Measurements from ENCODE around the gene POLA1. TPM values are rescaled to one million over a fixed set of nuclear protein-coding genes. Genes with fewer than 3 reads are reported as not detected.

The POLA1 gene
- total and polyA plus RNA-seq, 2 of the 4 experiments (the other 2 are of a cell fraction), result 4.0 to 15.1 TPM

GRCh38 chrX:24790166-24790565, 96.4 kb downstream of the POLA1 start:
- TF ChIP-seq CEBPB (IDR thresholded peaks at IDR 0.05; ENCODE audit: low read depth, low read length) (no peak), BHLHE40 (IDR thresholded peaks at IDR 0.05; ENCODE audit: low read depth, low read length) (no peak), USF2 (IDR thresholded peaks at IDR 0.05; ENCODE audit: low read depth, low read length) (no peak), RFX5 (IDR thresholded peaks at IDR 0.05; ENCODE audit: low read depth, low read length) (no peak), MXI1 (IDR thresholded peaks at IDR 0.05; ENCODE audit: borderline replicate concordance, low read depth, low read length) (no peak), ELK1 (IDR thresholded peaks at IDR 0.05; ENCODE audit: borderline replicate concordance, low read depth, low read length) (no peak), RCOR1 (IDR thresholded peaks at IDR 0.05; ENCODE audit: insufficient replicate concordance, low read length) (no peak), MAFK (IDR thresholded peaks at IDR 0.05; ENCODE audit: low read depth, low read length) (no peak), RAD21 (IDR thresholded peaks at IDR 0.05; ENCODE audit: low read length) (no peak), NFE2L2 (IDR thresholded peaks at IDR 0.05; ENCODE audit: low read depth, low read length) (no peak), CTCF (conservative IDR thresholded peaks at IDR 0.05; ENCODE audit: low read depth, low read length) (no peak), CHD1 (IDR thresholded peaks at IDR 0.05; ENCODE audit: low read depth, low read length) (no peak), MAZ (IDR thresholded peaks at IDR 0.05; ENCODE audit: borderline replicate concordance, low read depth, low read length) (no peak), FOS (IDR thresholded peaks at IDR 0.05; ENCODE audit: low read depth, low read length) (no peak), SMC3 (IDR thresholded peaks at IDR 0.05; ENCODE audit: low read depth, low read length) (no peak), POLR2A (IDR thresholded peaks at IDR 0.05; ENCODE audit: low read depth, low read length) (no peak)
- Histone ChIP-seq H3K14ac (replicated peaks; ENCODE audit: low read depth, low read length) (no peak overlapping the region), H3K4me3 (ENCODE audit: insufficient read depth, low read depth, low read length) (no peak overlapping the region), H3K79me1 (ENCODE audit: low read depth in 1 of 2, low read length in 2 of 2) (no peaks in the 10 kb centered on the region), H2BK20ac (ENCODE audit: low read depth, low read length) (no peak overlapping the region), H4K20me1 (ENCODE audit: insufficient read depth, low read length) (no peaks in the 10 kb centered on the region), H3K4me1 (ENCODE audit: control insufficient read depth, insufficient read depth, low read length) (no peaks in the 10 kb centered on the region), H4K91ac (ENCODE audit: insufficient read depth, low read depth, low read length) (no peak overlapping the region), H2BK15ac (ENCODE audit: low read depth, low read length) (no peak overlapping the region), H3K56ac (ENCODE audit: extremely low read depth, insufficient read depth, low read length) (no peak overlapping the region), H3K4me2 (ENCODE audit: low read depth, low read length) (no peak overlapping the region), H2AK9ac (replicated peaks; ENCODE audit: low read depth, low read length, poor library complexity) (no peak overlapping the region), H2AK5ac (ENCODE audit: low read depth, low read length) (no peak overlapping the region), H2BK120ac (ENCODE audit: low read depth, low read length) (no peak overlapping the region), H2BK5ac (ENCODE audit: low read depth, low read length, poor library complexity, severe bottlenecking) (no peak overlapping the region), H3K36me3 (ENCODE audit: control insufficient read depth, insufficient read depth, low read length) (no peaks in the 10 kb centered on the region), H3K23ac (ENCODE audit: low read depth, low read length) (no peak overlapping the region), H3K18ac (ENCODE audit: low read depth, low read length) (no peak overlapping the region), H4K5ac (ENCODE audit: low read depth, low read length) (no peak overlapping the region), H3K4ac (ENCODE audit: low read depth, low read length) (no peak overlapping the region), H3K9me3 (ENCODE audit: control insufficient read depth, insufficient read depth, low read length) (no peaks in the 10 kb centered on the region), H2AFZ (replicated peaks; ENCODE audit: low read length, poor library complexity) (no peak overlapping the region), H3K27me3 (ENCODE audit: control insufficient read depth, insufficient read depth, low read length) (no peaks in the 10 kb centered on the region), H3K9ac (ENCODE audit: low read depth, low read length) (no peak overlapping the region), H4K8ac (ENCODE audit: low read depth in 2 of 2, low read length in 2 of 2) (no peak overlapping the region), H3K9me1 (ENCODE audit: insufficient read depth, low read length) (no peaks in the 10 kb centered on the region), H3K27ac (ENCODE audit: insufficient read depth, low read length) (no peak overlapping the region)
- no peak for ATAC-seq (ENCODE audit: low read depth)
- intact Hi-C loops (cut with micrococcal nuclease) (no loop called here), in situ Hi-C loops (cut with MboI; ENCODE audit: low sequenced_read_pairs) (no loop called here), dilution Hi-C loops (cut with HindIII; ENCODE audit: low sequenced_read_pairs, unreplicated experiment) (no loop called here)
- WGBS, 2 experiments (ENCODE audit: extremely low coverage in 2 of 2, insufficient read length in 1 of 2), result 33% methylated on average over 2 of the region's 3 CpGs; no CpG with 5 or more reads in 1 of the 2 experiments
- ChIA-PET POLR2A (ENCODE audit: unreplicated experiment) (no interaction called here), CTCF (interaction anchor here (0.6 kb wide), 1 partner anchor 18 kb away, joined by 5 read pairs; no protein-coding TSS in a partner anchor)
- no TSS peak for BruUV-seq (replicated peaks)
- no peak for DNase-seq

Data from IMR-90 (cell line).